Suppressor macrophage treated with lipopolysaccharide for 4 hours (primary cell): ENCODE measurements around the gene CCDC174.
A peak's percentile ranks its signal among the peaks of the same experiment; 100 is the strongest.
"Not testable (repeated sequence)": the region's sequence is repeated elsewhere in the genome, so short reads cannot be mapped to it uniquely, and the experiment has no call there.

Experiments
- DNase-seq: peaks from one replicate; pipeline ENCODE4 v3.0.0-alpha.2; 2020

Gene CCDC174

DNA sequence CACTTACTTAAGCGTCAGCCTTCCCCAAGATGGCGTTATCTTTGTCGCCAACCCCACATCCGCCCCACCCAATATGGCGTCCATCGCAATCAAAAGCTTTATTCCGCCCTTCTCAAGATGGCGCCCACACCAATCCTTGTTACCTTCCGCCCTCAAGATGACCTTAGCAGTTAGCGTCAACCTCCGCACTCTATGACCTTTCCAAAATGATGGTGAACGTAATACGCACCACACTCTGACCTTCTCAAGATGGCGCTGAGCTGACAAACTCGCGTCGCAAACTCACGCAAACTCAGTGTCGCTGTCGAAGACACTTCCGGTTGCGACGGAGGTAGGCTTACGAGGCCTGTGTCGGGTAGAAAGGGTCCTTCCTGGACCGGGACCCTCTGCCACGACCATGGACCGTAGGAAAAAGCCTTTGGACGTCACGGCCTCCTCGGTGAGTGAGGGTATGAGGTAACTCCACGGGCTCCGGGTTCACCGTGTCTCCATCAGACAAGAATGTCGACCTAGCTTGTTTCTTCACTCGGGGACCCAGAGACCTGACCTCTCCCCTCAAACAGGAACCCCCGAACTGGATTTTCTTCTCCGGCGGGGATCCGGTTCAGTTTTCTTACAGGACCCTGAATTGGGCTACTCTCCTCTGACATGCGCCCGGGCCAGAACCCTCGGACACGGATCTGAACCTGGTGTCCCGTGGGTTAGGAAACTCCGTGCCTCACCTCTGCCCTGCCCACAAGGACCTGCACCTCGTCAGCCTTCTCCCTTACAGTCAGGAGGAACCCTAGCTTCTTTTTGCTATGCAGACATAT lies at the start of gene CCDC174:
Gene CCDC174 (plus strand): TSS at position 323 of the 812 bp plus-strand sequence. CDS start 75 bp downstream, at position 398.
- peak; percentile 99 for DNase-seq

DNA sequence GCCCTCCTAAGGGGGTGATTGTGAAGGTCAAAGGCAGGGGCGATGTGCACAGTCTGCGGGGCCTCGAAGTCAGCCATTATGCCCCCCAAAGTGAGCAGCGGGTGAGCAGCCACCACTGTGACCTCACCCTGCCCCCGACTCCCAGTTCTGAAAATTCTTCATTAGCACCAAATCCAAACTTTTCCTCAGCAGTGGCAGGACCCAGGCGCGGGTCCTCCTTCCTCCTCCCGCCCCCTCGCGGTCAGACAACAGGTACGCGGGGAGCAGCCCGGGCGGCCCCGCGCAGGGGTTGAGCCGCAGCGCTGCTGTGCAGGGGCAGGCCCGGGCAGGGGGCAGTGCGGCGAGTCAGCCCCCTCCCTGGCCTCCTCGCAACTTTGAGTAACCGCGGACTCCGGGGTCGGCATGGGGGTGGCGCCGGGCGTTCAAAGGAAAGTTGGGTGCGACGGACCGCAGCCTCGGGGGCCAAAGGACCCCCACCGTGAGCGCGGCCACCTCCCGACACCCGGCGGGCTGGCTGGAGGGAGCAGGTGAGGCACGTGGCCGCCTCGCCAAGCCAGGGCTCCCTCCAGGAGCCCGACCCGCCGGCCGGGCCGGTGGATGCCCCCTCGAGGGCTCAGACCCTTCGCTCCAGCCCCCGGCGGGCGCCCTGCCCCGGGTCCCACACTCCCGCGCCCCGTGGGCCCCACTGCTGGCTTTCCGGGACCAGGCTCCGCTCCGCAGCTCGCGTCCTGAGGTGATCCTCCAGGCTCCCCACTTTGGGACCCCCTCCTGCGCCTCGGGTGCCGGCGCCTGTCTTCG lies 49.4 kb upstream of the CCDC174 start:
- DNase-seq = no peak

DNA sequence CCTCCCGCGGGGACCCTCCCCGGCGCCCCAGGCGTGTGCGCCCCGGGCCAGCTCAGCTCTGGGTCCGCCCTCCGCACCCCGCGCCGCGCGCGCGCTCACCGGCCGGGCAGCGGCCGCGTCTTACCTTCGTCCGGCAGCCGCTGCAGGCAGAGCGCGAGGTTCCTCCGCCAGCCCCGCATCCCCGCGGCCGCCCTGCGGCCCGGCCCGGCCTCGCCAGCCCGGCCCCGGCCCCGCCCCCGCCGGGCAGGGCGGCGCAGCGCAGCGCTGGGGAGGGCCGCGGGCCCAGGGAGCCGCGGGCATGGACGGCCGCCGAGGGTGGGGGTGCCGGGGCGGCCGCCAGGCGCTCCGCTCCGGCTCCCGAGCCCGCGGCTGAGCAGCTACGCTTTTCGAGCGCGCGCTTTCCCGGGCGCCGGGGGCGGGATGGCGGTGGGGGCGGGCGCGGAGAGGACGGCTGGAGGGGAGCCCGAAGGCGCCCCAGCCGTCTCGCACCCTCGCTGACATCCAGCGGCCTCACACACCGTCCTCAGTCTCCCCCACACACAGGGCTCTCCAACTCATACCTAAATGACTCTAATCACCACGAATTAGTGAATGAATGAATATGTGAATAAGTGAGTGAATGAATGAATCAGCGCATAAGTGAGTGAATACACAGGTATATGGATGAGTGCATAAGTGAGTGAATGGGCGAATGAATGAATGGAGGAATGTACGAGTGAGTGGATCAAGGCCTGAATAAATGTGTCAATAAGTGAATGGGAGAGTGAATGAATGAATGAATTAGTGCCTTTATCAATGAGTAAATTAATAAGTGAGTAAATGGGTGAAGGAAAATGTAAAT lies 48.5 kb upstream of the CCDC174 start:
- no peak for DNase-seq

DNA sequence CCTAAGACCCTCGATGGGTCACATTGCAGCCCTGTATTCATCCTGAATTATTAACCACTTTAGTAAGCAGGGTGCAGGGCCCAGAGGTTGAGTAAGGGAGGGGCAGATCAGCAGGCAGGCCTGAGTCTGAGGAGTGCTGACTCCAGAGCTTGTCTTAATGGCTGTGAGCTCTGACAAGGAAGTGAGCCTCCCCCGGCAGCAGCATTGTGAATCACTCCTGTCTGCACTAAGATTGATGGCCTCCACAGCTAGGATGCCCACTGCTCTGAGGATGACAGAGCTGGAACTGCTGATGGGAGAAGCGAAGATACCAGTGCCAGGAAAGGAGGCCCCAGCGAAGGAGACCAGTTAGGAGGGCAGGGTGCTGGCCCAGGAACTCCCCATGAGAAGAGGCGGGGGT lies 46.5 kb upstream of the CCDC174 start:
- DNase-seq = peak; percentile 4

DNA sequence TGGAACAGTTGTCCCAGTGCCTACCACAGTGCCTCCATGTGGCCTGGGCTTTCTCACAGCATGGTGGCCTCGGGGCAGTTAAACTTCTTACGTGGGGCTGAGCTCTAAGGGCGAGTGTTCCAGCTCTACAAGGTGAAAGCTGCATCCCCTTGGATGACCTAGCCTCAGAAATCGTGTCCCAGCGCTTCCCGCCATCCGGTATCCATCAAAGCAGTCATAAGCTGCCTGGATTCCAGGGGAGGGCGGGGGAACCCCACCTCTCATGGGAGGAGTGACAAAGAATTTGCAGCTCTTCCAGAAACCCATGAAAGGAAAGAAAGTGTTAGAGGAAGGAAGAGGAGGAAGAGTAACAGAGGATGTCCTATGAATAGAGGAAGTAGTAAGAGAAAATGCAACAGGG lies 45.8 kb upstream of the CCDC174 start:
- DNase-seq = no peak

DNA sequence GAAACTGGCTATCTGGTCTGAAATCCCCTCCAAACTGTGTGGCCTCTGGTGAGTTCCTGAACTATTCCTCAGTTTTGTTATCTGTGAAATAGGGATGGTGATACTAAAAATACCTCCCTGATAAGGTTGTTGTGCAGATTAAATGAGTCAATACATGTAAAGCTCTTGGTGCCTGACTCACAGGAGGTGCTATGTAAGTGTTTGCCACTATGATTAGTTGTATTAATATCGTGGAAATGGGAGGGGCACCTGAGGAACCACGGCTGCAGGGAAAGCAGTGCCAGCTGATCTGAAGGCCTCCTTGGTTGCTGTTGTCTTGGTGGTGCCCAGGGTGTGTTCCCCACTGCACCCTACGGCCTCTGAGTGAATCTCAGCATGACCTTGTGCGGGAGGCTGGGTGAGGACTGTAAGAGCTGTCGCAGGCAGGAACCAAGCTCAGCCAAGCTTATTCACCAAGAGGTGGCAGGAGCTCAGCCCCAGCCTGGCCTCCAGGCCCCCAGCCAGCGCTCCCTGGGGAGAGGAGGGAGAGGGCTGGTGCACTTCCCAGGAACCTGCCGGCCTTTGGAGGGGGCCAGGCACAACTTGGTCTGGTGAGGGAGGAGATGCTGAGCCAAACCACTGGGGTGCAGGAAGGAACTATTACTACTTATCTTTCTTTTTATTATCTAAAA lies 44.8 kb upstream of the CCDC174 start:
- no peak for DNase-seq

DNA sequence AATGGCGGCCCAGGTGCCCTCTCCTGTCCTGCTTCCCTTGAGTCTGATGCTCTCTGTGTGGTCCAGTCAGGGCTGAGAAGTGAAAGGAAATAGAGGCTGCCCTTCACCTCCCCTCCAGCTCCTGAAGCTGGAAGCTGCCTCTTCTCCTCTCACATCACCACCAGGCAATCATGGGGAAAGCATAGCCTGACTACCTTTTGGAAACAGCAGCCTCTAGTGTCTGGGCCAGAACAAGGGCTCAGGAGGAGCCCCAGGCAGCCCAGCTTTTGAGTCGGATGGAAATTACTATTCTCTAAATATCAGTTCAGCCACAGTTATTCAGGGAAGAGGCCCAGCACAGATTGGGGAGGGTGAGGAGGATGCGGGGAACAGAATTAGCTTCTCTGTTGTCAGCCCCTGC lies 43.3 kb upstream of the CCDC174 start:
- no peak for DNase-seq

DNA sequence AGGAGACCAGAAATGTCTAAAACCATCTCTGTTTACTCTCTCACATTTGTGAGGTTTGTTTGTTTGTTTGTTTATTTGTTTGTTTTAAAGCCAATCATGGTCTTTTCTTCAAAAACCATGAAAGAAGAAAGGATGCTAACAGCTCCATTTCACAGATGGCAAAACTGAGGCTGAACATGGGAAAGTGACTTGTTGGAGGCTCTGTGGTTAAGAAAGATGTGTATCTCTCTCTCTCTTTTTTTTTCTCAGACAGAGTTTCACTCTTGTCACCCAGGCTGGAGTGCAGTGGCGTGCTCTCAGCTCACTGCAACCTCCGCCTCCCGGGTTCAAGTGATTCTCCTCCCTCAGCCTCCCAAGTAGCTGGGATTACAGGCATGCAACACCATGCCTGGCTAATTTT lies 42.5 kb upstream of the CCDC174 start:
- not testable (repeated sequence) for DNase-seq

DNA sequence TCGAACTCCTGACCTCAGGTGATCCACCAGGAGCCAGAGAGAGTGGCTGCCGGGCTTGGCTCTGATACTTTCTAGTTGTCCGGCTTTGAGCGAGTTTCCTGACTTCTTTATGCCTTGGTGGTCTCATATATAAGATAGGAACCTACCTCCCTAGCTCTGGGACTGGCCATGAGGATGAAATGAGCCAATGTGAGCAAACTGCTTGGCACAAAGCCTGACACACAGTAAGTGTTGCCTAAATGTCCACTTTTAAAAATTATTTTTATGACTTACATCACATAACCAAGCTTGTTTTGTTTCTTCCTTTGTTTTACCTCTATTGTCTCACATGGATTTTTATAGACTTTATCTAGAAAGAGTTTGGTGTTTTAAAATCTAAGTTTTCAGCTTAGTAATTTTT lies 42.1 kb upstream of the CCDC174 start:
- DNase-seq = no peak

DNA sequence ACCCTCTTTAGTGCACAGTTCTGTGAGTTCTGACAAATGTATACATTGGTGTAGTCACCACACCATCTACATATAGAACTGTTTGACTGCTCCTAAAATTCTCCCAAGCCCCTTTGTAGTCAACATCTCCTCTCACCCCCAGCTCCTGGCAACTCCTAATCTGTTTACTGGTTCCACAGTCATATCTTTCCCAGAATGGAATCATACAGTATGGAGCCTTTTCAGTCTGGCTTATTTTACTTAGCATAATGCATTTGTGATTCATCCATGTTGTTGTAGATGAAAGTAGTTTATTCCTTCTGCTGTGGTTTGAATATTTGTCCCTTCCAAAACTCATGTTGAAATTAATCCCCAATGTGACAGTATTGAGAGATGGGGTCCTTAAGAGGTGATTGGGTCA lies 41.6 kb upstream of the CCDC174 start:
- DNase-seq = no peak

DNA sequence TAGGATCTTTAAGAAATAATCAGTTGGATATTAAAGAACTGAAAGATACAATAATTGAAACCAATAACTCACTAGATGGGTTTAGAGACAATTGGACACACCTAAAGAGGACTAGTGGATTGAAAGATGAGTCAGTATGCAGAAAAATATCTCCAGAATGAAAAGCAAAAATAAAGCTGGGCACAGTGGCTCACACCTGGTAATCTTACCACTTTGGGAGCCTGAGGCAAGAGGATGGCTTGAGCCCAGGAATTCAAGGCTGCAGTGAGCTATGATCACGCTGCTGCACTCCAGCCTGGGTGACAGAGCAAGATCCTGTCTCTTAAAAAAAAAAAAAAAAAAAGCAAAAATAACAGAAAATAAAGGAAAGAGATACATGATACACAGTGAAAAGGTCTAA lies 37.4 kb upstream of the CCDC174 start:
- DNase-seq = no peak

DNA sequence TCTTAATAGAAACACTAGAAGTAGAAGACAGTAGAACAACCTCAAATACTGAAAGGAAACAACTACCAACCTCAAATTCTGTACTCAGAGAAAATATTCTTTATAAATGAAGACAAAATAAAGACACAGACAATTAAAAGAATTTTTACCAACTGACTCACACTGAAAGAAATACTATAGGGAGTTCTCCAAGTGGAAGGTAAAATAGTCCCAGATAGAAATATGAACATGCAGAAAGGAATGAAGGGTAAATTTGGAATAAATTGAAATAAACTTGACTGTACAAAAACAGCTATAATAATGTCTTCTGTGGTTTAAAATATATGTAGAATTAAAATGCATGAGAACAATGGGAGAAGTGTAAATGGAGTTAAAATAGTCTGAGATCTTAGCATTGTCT lies 36.7 kb upstream of the CCDC174 start:
- DNase-seq = no peak

DNA sequence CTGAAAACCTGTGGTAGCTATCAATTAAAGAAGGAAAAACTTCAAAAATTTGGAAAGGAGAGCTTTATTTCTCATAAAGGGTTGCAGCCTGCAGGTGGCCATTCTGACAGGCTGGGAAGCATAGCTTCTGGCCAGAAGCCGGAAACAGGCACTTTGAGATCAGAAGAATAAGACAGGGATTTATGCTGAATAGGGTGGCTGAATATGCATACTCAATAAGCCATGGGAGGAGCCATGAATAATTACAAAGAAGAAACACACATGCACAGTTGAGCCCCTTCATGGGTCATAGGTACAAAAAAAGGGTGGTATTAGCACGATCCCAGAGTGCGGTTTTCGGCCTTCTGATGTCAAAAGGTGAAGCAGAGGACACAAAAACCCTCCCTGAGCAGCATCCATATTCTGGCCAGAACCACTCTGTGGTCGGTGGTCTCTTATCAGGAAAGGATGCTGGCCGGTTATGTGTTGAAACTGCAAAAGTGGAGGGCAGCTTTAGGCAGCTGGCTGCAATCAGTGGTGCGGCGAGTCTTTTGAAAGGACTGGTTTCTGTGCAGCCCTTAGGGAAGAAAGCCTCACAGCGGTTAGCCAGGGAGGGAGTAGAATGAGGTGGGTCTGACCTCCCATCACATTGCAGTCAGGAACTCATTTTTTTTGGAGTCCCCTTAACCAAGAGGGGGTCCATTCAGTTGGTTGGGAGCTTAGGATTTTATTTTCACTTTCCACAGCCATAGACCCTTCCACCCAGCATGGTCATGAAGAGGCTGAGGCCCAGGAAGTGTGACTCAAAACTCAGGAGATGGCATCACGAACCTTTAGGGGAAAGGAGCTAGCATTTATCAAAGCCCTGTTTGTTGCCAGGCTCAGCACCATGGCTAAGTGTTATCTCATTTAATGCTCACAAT lies 34.7 kb upstream of the CCDC174 start:
- DNase-seq = no peak

DNA sequence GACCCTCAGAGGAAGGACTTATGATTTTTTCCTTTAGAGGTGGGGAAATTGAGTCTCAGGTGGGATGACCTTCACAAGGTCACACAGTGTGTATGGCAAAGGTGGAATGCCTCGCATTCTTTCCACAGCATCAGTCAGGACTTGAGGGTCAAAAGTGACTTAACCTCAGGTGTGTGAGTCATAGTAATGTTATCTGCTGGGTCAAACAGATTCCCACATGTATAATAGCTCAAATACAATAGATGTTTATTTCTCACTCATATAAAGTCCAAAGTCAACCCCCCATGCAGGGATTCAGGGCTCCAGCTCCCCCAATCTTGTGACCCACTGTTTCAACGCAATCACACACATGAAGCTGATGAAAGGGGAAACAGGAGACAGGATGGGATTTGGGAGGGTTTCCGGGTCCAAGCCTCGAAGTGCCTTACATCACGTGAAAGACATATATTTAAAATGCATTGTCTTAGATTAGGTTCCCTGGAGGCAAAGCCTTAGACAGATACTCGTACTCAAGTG lies 34.0 kb upstream of the CCDC174 start:
- no peak for DNase-seq

DNA sequence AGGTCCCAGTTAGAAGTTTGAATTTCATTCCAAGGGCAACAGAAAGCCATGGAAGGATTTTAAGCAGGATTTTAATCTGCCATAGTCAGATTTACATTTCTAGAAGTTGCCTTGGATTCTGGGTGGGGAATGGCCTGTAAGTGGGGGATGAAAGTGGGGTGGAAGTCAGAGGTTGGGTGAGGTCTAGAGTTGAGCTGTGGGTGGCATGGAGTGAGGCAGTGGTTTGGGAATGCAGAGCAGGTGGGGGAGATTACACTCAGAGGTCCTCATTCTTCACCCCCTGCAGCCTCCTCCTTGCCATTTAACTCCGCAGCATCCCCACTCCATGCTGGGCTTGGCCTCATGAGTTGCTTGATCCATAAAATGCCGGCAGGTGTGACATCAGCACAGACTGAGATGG lies 32.0 kb upstream of the CCDC174 start:
- no peak for DNase-seq

DNA sequence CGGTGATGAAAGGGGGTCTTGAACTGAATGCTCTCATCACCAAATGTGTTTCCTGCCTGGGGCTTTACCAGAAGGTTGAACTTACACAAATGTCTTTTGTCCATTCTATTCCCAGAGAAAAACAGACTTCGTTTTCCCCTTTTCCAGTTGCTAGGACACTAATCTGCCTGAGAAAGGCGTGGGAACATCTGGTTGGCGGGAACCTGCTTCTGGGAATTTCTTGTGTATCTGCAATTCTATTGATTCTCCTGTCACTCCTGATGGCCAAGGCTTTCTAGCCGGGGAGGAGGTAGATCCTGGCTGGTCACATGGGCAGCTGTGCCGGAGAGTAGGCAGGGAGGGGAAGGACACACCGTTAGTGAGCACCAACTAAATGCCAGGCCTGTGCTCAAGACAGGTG lies 31.1 kb upstream of the CCDC174 start:
- DNase-seq = no peak

DNA sequence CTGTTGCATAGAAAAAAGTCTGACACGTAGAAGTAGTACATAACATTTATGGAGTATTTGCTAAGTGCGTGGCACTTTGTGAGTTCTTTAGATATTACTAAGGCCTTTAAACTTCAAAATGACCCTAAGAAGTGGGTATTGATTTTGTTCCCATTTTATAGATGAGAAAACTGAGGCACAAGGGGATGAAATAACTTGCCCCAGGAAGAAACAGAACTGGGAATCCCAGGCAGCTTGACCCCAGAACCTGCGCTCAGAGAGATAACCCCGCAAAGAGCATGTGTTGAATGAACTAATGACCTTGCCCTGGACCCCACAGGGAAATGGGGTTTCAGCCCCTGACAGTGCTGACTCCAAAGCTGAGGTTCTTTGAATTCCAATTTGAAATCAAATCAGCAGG lies 30.5 kb upstream of the CCDC174 start:
- DNase-seq = no peak

DNA sequence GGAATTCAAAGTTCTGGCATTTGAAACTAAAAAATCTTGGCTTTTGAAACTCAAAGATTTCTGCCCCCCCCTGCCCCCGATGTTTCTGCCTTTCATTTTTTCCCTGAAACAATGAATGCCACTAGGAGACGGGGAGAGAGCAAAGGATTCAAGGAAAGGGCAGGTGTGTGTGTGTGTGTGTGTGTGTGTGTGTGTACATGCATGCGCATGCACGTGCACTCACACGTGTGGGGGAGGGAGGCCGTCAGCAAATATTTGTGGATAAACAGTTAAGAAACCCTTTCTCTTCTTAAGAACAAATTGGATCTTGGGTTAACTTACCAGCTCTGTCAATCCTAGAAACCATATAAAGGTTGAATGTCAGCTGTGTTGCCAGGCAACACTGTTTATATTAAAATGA lies 29.2 kb upstream of the CCDC174 start:
- DNase-seq = no peak

DNA sequence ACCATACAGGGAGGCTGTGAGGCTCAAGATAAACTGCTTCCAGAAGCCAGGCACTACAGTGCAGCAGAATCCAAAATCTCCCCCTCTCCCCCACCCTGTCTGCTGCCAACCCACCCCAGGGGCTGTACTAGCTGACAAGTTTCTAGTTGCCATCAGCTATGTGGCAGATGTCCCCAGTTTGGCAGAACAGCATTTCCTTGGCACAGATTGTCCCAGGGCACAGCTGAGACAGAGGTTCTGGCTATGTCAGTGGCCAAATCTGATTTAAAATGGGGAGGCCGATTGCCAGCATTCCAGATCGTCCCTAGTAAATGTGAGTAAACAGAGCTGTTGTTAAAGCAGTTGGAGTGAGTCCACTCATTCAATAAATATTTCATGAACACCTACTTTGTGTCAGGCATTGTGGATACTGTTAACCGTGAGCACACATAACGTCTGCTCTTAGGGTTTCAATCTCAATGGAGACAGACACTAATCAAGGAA lies 28.0 kb upstream of the CCDC174 start:
- no peak for DNase-seq

DNA sequence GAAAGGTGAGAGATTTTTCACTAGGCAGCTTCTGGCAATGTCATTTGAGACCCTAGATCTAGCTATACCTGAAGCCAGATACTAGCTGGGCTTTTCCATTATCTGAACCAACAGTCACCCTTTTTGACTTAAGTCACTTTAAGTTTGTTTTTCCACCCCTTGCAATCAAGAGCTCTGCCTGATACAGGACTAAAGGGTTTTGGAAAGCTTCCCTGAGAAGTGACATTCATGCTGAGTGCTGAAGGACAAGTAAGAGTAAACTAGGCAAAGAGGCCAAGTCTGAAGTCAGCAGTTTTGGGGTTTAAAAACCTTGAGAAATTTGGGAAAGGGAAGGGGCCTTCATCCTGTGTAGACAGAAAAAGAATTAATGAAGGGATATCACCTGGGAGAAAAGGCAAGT lies 27.1 kb upstream of the CCDC174 start:
- DNase-seq = no peak

DNA sequence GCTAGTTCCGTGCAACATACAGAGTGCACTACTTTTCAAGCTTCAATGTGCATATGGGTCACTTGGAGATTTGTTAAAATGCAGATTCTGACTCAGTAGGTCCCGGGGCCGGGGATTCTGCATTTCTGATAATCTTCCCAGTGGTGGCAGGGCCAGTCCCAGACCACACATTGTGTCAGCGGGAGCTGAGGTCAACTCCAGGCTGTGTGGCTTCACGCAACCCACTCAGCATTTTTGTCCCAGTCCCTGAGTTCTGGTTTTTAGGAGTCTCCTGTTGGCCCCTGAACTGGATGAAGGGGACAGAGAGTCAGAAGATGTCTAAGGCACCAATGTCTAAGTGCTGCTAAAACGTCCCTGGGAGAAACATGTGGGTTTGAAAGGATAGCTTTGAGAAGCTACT lies 26.1 kb upstream of the CCDC174 start:
- DNase-seq = no peak
